ENCODE data around the gene PHF21A. TPM values are rescaled to one million over a fixed set of nuclear protein-coding genes. Genes with fewer than 3 reads are reported as not detected.
A peak's percentile ranks its signal among the peaks of the same experiment; 100 is the strongest.

The PHF21A gene
- total RNA-seq, 2 experiments from 2014 or later, result 23.1 to 56.1 TPM

DNA sequence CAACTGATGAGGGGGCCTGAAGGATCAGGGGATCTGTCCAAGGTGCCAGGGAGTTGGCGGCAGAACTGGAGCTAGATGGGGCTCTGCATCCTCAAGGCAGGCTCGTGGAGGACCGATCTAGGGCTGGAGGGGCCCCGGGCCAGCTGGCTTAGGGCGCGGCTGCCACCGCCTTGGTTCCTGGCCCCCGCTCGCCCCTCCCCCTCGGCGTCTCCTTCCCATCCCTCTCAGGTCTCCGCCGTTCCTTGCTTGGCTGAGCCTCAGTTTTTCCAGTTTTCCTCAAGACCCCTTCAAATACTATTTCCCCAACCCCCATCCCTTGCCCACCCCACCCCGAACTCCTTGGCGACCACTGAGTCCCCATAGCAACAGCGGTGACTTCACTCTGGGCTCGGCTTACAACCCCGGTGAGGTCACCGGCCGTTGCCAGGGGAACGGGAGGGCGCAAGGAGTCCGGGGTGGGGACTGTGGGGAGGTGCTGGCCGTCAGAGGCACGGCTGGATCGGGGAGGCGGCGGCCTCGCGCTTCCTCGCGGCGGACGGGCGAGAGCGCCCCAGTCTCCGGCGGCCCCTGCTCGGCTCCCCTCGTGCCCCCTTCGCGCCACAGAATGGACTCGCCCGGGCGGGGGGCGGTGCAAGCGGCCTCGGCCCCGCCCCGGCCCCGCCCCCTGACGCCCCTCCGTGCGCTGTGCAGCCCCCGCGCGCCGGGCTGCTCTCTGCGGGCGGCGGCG, 221.6 kb downstream of the PHF21A start:
- H3K36me3 ChIP-seq (ENCODE audit: insufficient read depth, low read length), result no peaks in the 10 kb centered on the region
- H3K9me3 ChIP-seq (ENCODE audit: low read length), result no peaks in the 10 kb centered on the region
- BruUV-seq (replicated peaks), result no TSS peak
- peak overlapping the region; percentile 71 for H3K4me2 ChIP-seq (ENCODE audit: low read length)
- peak overlapping the region; percentile 82; the same call in 1 of the 2 replicates for H2AFZ ChIP-seq (ENCODE audit: low read length)
- H4K20me1 ChIP-seq (ENCODE audit: insufficient read depth, low read length), result no peaks in the 10 kb centered on the region
- peaks cover 13% of the 10 kb centered on the region for H3K4me1 ChIP-seq (ENCODE audit: insufficient read depth, low read length, poor library complexity, severe bottlenecking)
- CTCF ChIA-PET (ENCODE audit: unreplicated experiment), result interaction anchor here (0.6 to 1.1 kb wide), 3 partner anchors 18 to 83 kb away, joined by 3 read pairs; partner anchors contain the start of gene PEX16
- H3K27ac ChIP-seq (ENCODE audit: low read depth, low read length, poor library complexity, severe bottlenecking), result no peak overlapping the region
- POLR2A ChIA-PET, result interaction anchor here (0.5 kb wide), 1 partner anchor 33 kb away, joined by 5 read pairs; no protein-coding TSS in a partner anchor
- TF ChIP-seq, protein P1, sequence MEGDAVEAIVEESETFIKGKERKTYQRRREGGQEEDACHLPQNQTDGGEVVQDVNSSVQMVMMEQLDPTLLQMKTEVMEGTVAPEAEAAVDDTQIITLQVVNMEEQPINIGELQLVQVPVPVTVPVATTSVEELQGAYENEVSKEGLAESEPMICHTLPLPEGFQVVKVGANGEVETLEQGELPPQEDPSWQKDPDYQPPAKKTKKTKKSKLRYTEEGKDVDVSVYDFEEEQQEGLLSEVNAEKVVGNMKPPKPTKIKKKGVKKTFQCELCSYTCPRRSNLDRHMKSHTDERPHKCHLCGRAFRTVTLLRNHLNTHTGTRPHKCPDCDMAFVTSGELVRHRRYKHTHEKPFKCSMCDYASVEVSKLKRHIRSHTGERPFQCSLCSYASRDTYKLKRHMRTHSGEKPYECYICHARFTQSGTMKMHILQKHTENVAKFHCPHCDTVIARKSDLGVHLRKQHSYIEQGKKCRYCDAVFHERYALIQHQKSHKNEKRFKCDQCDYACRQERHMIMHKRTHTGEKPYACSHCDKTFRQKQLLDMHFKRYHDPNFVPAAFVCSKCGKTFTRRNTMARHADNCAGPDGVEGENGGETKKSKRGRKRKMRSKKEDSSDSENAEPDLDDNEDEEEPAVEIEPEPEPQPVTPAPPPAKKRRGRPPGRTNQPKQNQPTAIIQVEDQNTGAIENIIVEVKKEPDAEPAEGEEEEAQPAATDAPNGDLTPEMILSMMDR (conservative IDR thresholded peaks at IDR 0.05; ENCODE audit: low read length), result no peak
- TF ChIP-seq EZH2phosphoT487 (IDR thresholded peaks at IDR 0.05; ENCODE audit: borderline replicate concordance, low read depth, low read length), result no peak
- peak; percentile 76 for DNase-seq (ENCODE audit: low spot score)
- peak overlapping the region; percentile 69 for H3K4me3 ChIP-seq (ENCODE audit: low read depth, low read length, poor library complexity, severe bottlenecking)
- H3K9me2 ChIP-seq (ENCODE audit: insufficient read depth, low read length), result no peaks in the 10 kb centered on the region
- intact Hi-C loops (cut with micrococcal nuclease; ENCODE audit: unreplicated experiment), result no loop called here
- H3K79me2 ChIP-seq (ENCODE audit: insufficient read depth, low read depth, low read length), result no peaks in the 10 kb centered on the region

DNA sequence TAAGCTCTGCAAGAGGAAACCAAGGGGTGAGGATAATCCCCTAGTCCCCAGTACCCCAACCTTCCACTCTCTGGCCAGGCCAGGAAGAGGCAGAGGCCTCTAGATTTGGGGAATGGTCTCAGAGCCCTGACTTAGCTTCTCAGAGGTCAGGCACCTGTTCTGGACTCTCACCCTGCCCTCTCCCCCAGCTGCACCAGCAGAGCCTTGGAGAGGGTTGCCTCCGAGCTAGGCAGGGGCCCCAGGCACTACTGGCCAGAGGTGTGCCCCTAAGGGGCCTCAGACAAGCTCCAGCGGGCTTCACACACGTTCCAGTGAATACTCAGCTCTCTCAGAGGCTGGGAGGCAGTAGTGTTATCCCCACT, 222.2 kb downstream of the PHF21A start:
- intact Hi-C loops (cut with micrococcal nuclease; ENCODE audit: unreplicated experiment), result no loop called here
- TF ChIP-seq EZH2phosphoT487 (IDR thresholded peaks at IDR 0.05; ENCODE audit: borderline replicate concordance, low read depth, low read length), result no peak
- TF ChIP-seq, protein P1 (conservative IDR thresholded peaks at IDR 0.05; ENCODE audit: low read length), result no peak
- no peak overlapping the region for H3K27ac ChIP-seq (ENCODE audit: low read depth, low read length, poor library complexity, severe bottlenecking)
- peak overlapping the region; percentile 71 for H3K4me2 ChIP-seq (ENCODE audit: low read length)
- H3K36me3 ChIP-seq (ENCODE audit: insufficient read depth, low read length), result no peaks in the 10 kb centered on the region
- POLR2A ChIA-PET, result interaction anchor here (0.5 kb wide), 1 partner anchor 33 kb away, joined by 5 read pairs; no protein-coding TSS in a partner anchor
- no peaks in the 10 kb centered on the region for H4K20me1 ChIP-seq (ENCODE audit: insufficient read depth, low read length)
- DNase-seq (ENCODE audit: low spot score), result no peak
- H3K9me2 ChIP-seq (ENCODE audit: insufficient read depth, low read length), result no peaks in the 10 kb centered on the region
- CTCF ChIA-PET (ENCODE audit: unreplicated experiment), result interaction anchor here (0.6 to 1.1 kb wide), 2 partner anchors 19 to 82 kb away, joined by 3 read pairs; partner anchors contain the start of gene PEX16
- BruUV-seq (replicated peaks), result no TSS peak
- H3K9me3 ChIP-seq (ENCODE audit: low read length), result no peaks in the 10 kb centered on the region
- peak overlapping the region; percentile 69 for H3K4me3 ChIP-seq (ENCODE audit: low read depth, low read length, poor library complexity, severe bottlenecking)
- H2AFZ ChIP-seq (ENCODE audit: low read length), result peak overlapping the region; percentile 82; the same call in 1 of the 2 replicates
- H3K79me2 ChIP-seq (ENCODE audit: insufficient read depth, low read depth, low read length), result no peaks in the 10 kb centered on the region
- H3K4me1 ChIP-seq (ENCODE audit: insufficient read depth, low read length, poor library complexity, severe bottlenecking), result peaks cover 13% of the 10 kb centered on the region

DNA sequence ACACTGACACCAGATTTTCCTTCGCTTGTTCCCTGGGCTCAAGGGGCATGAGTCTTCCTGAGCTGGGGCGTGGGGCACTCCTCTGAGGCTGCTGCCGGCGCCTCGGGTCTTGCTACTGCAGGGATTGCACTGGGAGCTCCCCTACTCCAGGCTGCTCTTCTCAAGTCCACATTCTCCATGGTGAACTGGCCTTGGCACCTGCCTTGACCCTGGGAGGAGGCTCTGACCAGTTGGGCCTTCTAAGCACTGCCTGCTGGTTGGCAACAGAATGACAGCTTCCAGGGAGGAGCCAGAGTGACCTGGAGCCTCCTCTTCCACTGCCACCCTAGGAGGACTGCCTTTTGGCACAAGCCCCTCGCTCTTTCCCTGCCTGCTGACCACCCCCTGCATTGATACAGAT, 223.7 kb downstream of the PHF21A start:
- Histone ChIP-seq H3K4me3 (ENCODE audit: low read depth, low read length, poor library complexity, severe bottlenecking) (no peak overlapping the region), H3K4me2 (ENCODE audit: low read length) (no peak overlapping the region), H2AFZ (ENCODE audit: low read length) (no peak overlapping the region), H3K9me2 (ENCODE audit: insufficient read depth, low read length) (no peaks in the 10 kb centered on the region), H3K4me1 (ENCODE audit: insufficient read depth, low read length, poor library complexity, severe bottlenecking) (peaks cover 13% of the 10 kb centered on the region), H3K9me3 (ENCODE audit: low read length) (no peaks in the 10 kb centered on the region), H3K36me3 (ENCODE audit: insufficient read depth, low read length) (no peaks in the 10 kb centered on the region), H3K27ac (ENCODE audit: low read depth, low read length, poor library complexity, severe bottlenecking) (no peak overlapping the region), H3K79me2 (ENCODE audit: insufficient read depth, low read depth, low read length) (no peaks in the 10 kb centered on the region), H4K20me1 (ENCODE audit: insufficient read depth, low read length) (no peaks in the 10 kb centered on the region)
- TF ChIP-seq, protein P1 (conservative IDR thresholded peaks at IDR 0.05; ENCODE audit: low read length), result no peak
- no peak for TF ChIP-seq EZH2phosphoT487 (IDR thresholded peaks at IDR 0.05; ENCODE audit: borderline replicate concordance, low read depth, low read length)
- intact Hi-C loops (cut with micrococcal nuclease; ENCODE audit: unreplicated experiment), result no loop called here
- POLR2A ChIA-PET, result no interaction called here
- CTCF ChIA-PET (ENCODE audit: unreplicated experiment), result no interaction called here
- no peak for DNase-seq (ENCODE audit: low spot score)
- BruUV-seq (replicated peaks), result no TSS peak
